DMS114 treated with DMSO at 0.1 percent for 48 hours (cell line): ENCODE measurements around the gene USP17L25.
"Not testable (repeated sequence)": the region's sequence is repeated elsewhere in the genome, so short reads cannot be mapped to it uniquely, and the experiment has no call there.

Experiments
- DNase-seq: peaks from one replicate; lab custom pipeline; 2025; ENCODE audit not compliant: unreplicated experiment; lab: John Stamatoyannopoulos, UW

The USP17L25 gene, protein sequence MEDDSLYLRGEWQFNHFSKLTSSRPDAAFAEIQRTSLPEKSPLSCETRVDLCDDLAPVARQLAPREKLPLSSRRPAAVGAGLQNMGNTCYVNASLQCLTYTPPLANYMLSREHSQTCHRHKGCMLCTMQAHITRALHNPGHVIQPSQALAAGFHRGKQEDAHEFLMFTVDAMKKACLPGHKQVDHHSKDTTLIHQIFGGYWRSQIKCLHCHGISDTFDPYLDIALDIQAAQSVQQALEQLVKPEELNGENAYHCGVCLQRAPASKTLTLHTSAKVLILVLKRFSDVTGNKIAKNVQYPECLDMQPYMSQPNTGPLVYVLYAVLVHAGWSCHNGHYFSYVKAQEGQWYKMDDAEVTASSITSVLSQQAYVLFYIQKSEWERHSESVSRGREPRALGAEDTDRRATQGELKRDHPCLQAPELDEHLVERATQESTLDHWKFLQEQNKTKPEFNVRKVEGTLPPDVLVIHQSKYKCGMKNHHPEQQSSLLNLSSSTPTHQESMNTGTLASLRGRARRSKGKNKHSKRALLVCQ

DNA sequence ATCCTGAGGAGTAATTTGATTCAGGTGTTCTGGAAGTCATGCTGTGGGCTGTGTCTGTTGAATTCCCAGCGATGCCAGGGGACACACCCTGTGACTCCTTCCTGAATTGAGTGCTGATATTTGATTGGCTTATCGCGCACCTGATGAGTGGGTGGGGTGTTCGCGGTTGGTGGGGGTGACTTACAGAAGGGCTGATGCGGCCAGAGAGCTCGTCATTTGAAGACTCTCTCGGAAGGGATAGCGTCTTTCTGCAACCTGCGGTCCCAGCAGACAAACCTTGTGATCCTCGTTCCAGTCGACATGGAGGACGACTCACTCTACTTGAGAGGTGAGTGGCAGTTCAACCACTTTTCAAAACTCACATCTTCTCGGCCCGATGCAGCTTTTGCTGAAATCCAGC is at the start of gene USP17L25:
USP17L25 (plus strand) TSS at position 301 of the 400 bp plus-strand sequence; CDS start at position 301, 0 bp downstream.
- DNase-seq = not testable (repeated sequence)

DNA sequence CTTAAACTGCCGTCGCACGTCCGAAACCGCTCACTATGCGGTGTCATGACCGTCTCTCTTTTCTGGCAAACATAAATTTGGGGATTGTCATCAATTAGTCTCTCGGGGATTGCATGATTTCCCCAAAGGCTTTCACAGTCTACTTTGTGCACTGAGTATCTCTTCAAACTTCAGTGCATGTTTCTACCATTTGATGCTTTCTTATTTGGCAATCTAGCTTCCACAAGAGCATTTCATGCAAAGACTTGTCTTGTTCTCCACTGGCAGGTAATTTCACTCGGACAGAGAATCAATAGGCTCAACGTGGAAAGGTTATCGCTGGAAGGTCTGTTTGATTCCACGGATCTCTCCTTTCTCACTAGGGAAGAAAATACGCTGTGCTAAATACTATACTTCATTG is 5.5 kb upstream of the USP17L25 start:
- DNase-seq = not testable (repeated sequence)

DNA sequence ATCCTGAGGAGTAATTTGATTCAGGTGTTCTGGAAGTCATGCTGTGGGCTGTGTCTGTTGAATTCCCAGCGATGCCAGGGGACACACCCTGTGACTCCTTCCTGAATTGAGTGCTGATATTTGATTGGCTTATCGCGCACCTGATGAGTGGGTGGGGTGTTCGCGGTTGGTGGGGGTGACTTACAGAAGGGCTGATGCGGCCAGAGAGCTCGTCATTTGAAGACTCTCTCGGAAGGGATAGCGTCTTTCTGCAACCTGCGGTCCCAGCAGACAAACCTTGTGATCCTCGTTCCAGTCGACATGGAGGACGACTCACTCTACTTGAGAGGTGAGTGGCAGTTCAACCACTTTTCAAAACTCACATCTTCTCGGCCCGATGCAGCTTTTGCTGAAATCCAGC is 4.8 kb upstream of the USP17L25 start, which contains the start of gene USP17L24:
USP17L24 (plus strand) TSS at position 301 of the 400 bp plus-strand sequence; CDS start at position 301, 0 bp downstream.
- not testable (repeated sequence) for DNase-seq

DNA sequence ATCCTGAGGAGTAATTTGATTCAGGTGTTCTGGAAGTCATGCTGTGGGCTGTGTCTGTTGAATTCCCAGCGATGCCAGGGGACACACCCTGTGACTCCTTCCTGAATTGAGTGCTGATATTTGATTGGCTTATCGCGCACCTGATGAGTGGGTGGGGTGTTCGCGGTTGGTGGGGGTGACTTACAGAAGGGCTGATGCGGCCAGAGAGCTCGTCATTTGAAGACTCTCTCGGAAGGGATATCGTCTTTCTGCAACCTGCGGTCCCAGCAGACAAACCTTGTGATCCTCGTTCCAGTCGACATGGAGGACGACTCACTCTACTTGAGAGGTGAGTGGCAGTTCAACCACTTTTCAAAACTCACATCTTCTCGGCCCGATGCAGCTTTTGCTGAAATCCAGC is 4.6 kb downstream of the USP17L25 start, which contains the start of gene USP17L26:
USP17L26 (plus strand) TSS at position 301 of the 400 bp plus-strand sequence; CDS start at position 301, 0 bp downstream.
- not testable (repeated sequence) for DNase-seq

DNA sequence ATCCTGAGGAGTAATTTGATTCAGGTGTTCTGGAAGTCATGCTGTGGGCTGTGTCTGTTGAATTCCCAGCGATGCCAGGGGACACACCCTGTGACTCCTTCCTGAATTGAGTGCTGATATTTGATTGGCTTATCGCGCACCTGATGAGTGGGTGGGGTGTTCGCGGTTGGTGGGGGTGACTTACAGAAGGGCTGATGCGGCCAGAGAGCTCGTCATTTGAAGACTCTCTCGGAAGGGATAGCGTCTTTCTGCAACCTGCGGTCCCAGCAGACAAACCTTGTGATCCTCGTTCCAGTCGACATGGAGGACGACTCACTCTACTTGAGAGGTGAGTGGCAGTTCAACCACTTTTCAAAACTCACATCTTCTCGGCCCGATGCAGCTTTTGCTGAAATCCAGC is 9.4 kb downstream of the USP17L25 start, which contains the start of gene USP17L5:
USP17L5 (plus strand) TSS at position 301 of the 400 bp plus-strand sequence; CDS start at position 301, 0 bp downstream.
- DNase-seq = not testable (repeated sequence)

DNA sequence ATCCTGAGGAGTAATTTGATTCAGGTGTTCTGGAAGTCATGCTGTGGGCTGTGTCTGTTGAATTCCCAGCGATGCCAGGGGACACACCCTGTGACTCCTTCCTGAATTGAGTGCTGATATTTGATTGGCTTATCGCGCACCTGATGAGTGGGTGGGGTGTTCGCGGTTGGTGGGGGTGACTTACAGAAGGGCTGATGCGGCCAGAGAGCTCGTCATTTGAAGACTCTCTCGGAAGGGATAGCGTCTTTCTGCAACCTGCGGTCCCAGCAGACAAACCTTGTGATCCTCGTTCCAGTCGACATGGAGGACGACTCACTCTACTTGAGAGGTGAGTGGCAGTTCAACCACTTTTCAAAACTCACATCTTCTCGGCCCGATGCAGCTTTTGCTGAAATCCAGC is 14.1 kb downstream of the USP17L25 start, which contains the start of gene USP17L27:
USP17L27 (plus strand) TSS at position 301 of the 400 bp plus-strand sequence; CDS start at position 301, 0 bp downstream.
- DNase-seq = not testable (repeated sequence)

DNA sequence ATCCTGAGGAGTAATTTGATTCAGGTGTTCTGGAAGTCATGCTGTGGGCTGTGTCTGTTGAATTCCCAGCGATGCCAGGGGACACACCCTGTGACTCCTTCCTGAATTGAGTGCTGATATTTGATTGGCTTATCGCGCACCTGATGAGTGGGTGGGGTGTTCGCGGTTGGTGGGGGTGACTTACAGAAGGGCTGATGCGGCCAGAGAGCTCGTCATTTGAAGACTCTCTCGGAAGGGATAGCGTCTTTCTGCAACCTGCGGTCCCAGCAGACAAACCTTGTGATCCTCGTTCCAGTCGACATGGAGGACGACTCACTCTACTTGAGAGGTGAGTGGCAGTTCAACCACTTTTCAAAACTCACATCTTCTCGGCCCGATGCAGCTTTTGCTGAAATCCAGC is 18.9 kb downstream of the USP17L25 start, which contains the start of gene USP17L28:
USP17L28 (plus strand) TSS at position 301 of the 400 bp plus-strand sequence; CDS start at position 301, 0 bp downstream.
- DNase-seq = not testable (repeated sequence)

DNA sequence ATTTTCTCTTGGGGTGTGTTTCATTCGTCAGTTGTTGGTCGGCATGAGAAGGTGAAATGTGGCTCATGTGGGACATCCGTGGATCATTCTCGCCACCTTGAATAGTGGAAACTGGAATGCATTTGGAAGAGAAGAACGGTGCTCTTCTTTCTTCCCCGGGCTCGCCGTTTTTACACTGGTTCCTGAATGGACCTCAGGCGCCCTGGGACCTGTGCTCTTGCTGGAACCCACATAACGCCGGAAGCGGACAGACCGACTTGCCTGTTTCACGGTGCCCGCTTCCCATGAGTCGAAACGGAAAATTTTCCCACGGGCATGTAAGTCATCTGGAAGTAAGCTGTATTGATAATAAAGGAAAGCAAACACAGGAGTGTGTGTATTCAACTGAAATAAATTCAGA is 21.2 kb downstream of the USP17L25 start:
- DNase-seq = not testable (repeated sequence)

DNA sequence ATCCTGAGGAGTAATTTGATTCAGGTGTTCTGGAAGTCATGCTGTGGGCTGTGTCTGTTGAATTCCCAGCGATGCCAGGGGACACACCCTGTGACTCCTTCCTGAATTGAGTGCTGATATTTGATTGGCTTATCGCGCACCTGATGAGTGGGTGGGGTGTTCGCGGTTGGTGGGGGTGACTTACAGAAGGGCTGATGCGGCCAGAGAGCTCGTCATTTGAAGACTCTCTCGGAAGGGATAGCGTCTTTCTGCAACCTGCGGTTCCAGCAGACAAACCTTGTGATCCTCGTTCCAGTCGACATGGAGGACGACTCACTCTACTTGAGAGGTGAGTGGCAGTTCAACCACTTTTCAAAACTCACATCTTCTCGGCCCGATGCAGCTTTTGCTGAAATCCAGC is 23.6 kb downstream of the USP17L25 start, which contains the start of gene USP17L29:
USP17L29 (plus strand) TSS at position 301 of the 400 bp plus-strand sequence; CDS start at position 301, 0 bp downstream.
- not testable (repeated sequence) for DNase-seq

DNA sequence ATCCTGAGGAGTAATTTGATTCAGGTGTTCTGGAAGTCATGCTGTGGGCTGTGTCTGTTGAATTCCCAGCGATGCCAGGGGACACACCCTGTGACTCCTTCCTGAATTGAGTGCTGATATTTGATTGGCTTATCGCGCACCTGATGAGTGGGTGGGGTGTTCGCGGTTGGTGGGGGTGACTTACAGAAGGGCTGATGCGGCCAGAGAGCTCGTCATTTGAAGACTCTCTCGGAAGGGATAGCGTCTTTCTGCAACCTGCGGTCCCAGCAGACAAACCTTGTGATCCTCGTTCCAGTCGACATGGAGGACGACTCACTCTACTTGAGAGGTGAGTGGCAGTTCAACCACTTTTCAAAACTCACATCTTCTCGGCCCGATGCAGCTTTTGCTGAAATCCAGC is 33.1 kb downstream of the USP17L25 start, which contains the start of gene USP17L30:
USP17L30 (plus strand) TSS at position 301 of the 400 bp plus-strand sequence; CDS start at position 301, 0 bp downstream.
- DNase-seq = not testable (repeated sequence)

DNA sequence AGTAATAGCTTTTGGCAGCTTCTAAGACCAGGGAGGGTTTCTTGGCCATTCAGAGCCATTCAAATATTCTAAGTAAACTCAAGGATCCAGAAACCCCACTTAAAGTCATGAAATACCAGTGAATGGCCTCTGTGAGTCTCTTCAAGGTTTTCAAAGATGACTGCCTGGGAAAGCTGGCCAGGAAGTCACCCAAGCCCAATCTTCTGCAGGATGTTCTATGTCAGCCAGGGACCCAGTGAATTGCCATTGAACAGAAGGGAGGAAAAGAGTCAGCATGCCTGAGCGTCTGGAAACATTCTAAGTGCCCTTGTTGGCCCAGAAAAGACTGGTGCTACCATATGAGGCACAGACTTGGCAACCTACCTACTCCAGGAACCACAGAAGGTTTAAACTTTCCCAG is 50.2 kb downstream of the USP17L25 start:
- not testable (repeated sequence) for DNase-seq
